Central memory CD8-positive, alpha-beta T cell (primary cell): ENCODE data around the gene MGME1.
A peak's percentile ranks its signal among the peaks of the same experiment; 100 is the strongest.

Experiments
- ATAC-seq: fragments of 150-1000 bp; cut with Tn5 transposase; replicated peaks from 2 replicates; pipeline ENCODE4 v1.10.0; 2022; ENCODE audit warnings: mild to moderate bottlenecking, moderate FRiP score, moderate number of reproducible peaks; ENCODE audit not compliant: poor library complexity, severe bottlenecking; ENCODE audit errors: extremely low read depth
- DNase-seq, 2 donors: peaks; one replicate each; pipeline ENCODE4 v3.0.0; 2021; ENCODE audit warnings: low spot score in 2 of 2
- H3K27ac Mint-ChIP-seq: one replicate; pipeline ENCODE4 v1.8.0; 2022; ENCODE audit warnings: low read depth, mild to moderate bottlenecking, moderate library complexity, mixed read lengths
- H3K27me3 Mint-ChIP-seq: one replicate; pipeline ENCODE4 v1.8.0; 2022; ENCODE audit warnings: mixed read lengths
- H3K36me3 Mint-ChIP-seq: one replicate; pipeline ENCODE4 v1.8.0; 2022; ENCODE audit warnings: mild to moderate bottlenecking, moderate library complexity, mixed read lengths; ENCODE audit not compliant: insufficient read depth
- H3K4me1 Mint-ChIP-seq: one replicate; pipeline ENCODE4 v1.8.0; 2022; ENCODE audit warnings: mixed read lengths
- H3K4me3 Mint-ChIP-seq: one replicate; pipeline ENCODE4 v1.8.0; 2022; ENCODE audit warnings: mild to moderate bottlenecking, moderate library complexity, mixed read lengths
- H3K9me3 Mint-ChIP-seq: one replicate; pipeline ENCODE4 v1.8.0; 2022; ENCODE audit warnings: mixed read lengths

The MGME1 gene

GRCh38 chr20:17934141-17934862 lies 34.5 kb upstream of the MGME1 start:
- Mint-ChIP-seq H3K4me3 (no peak overlapping the region), H3K4me1 (no peaks in the 10 kb centered on the region), H3K27ac (no peak overlapping the region), H3K9me3 (no peaks in the 10 kb centered on the region), H3K27me3 (peaks cover 23% of the 10 kb centered on the region), H3K36me3 (no peaks in the 10 kb centered on the region)
- no peak for ATAC-seq
- DNase-seq: no peak

DNA sequence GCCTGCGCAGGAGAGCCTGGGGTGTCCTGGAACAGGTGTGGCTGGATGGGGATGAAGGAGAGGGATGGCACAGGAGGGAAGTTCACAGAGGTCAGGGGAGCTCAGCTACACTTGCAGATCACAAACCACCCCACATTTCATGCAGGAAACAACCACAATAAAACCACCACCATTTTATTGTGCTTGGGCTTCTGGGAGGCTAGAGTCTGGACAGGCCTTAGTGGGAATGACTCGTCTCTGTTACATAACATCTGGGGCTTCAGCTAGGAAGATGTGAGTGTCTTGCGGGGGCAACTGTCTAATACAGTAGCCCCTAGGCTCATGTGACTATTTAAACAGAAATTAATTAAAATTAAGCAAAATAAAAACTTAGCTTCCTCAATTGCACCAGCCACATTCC lies 33.6 kb upstream of the MGME1 start:
- H3K4me1 Mint-ChIP-seq: peaks cover 6% of the 10 kb centered on the region
- H3K36me3 Mint-ChIP-seq: no peaks in the 10 kb centered on the region
- H3K27me3 Mint-ChIP-seq: peaks cover 15% of the 10 kb centered on the region
- ATAC-seq: no peak
- no peak overlapping the region for H3K4me3 Mint-ChIP-seq
- H3K27ac Mint-ChIP-seq: no peak overlapping the region
- no peaks in the 10 kb centered on the region for H3K9me3 Mint-ChIP-seq
- no peak for DNase-seq

DNA sequence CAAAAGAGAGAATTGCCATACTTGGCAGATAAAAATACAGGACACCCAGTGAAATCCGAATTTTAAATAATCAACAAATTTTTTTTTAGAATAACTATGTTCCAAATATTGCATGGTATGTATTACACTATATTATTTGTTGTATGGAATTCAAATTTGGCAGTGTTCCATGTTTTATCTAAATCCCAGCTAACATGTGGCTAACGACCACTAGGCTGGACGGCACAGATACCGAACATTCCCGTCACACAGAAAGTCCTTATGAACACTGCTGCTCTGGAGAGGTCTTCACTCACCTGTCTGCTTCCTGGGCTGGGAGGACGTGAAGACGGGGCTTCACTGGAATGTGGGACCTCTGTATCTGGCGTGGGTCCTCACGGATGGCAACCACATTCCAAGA lies 33.1 kb upstream of the MGME1 start:
- ATAC-seq: no peak
- Mint-ChIP-seq H3K9me3 (no peaks in the 10 kb centered on the region), H3K27me3 (peaks cover 10% of the 10 kb centered on the region), H3K4me1 (peaks cover 6% of the 10 kb centered on the region), H3K36me3 (peaks cover under 1% of the 10 kb centered on the region), H3K4me3 (no peak overlapping the region), H3K27ac (no peak overlapping the region)
- no peak for DNase-seq

GRCh38 chr20:17936286-17936760 lies 32.5 kb upstream of the MGME1 start:
- DNase-seq (no peak), ATAC-seq (no peak)
- peaks cover 6% of the 10 kb centered on the region for H3K4me1 Mint-ChIP-seq
- peaks cover 4% of the 10 kb centered on the region for H3K36me3 Mint-ChIP-seq
- H3K9me3 Mint-ChIP-seq: no peaks in the 10 kb centered on the region
- peaks cover 10% of the 10 kb centered on the region for H3K27me3 Mint-ChIP-seq
- H3K27ac Mint-ChIP-seq: no peak overlapping the region
- no peak overlapping the region for H3K4me3 Mint-ChIP-seq

GRCh38 chr20:17936761-17937732 lies 31.8 kb upstream of the MGME1 start:
- Mint-ChIP-seq H3K36me3 (peaks cover 10% of the 10 kb centered on the region), H3K27me3 (peaks cover 6% of the 10 kb centered on the region), H3K9me3 (no peaks in the 10 kb centered on the region), H3K27ac (peak overlapping the region; percentile 62), H3K4me3 (no peak overlapping the region), H3K4me1 (peaks cover 6% of the 10 kb centered on the region)
- DNase-seq (no peak), ATAC-seq (no peak)

GRCh38 chr20:17938871-17939619 lies 29.8 kb upstream of the MGME1 start:
- no peaks in the 10 kb centered on the region for H3K27me3 Mint-ChIP-seq
- ATAC-seq (peak; percentile 96), DNase-seq (peak; percentile 26 to 47)
- H3K9me3 Mint-ChIP-seq: no peaks in the 10 kb centered on the region
- no peak overlapping the region for H3K27ac Mint-ChIP-seq
- H3K4me1 Mint-ChIP-seq: peaks cover 6% of the 10 kb centered on the region
- no peak overlapping the region for H3K4me3 Mint-ChIP-seq
- peaks cover 27% of the 10 kb centered on the region for H3K36me3 Mint-ChIP-seq

GRCh38 chr20:17939622-17940223 lies 29.1 kb upstream of the MGME1 start:
- DNase-seq: no peak
- no peaks in the 10 kb centered on the region for H3K9me3 Mint-ChIP-seq
- peaks cover 30% of the 10 kb centered on the region for H3K36me3 Mint-ChIP-seq
- no peak overlapping the region for H3K27ac Mint-ChIP-seq
- H3K4me3 Mint-ChIP-seq: no peak overlapping the region
- H3K4me1 Mint-ChIP-seq: peaks cover 6% of the 10 kb centered on the region
- H3K27me3 Mint-ChIP-seq: no peaks in the 10 kb centered on the region
- peak; percentile 13 for ATAC-seq

DNA sequence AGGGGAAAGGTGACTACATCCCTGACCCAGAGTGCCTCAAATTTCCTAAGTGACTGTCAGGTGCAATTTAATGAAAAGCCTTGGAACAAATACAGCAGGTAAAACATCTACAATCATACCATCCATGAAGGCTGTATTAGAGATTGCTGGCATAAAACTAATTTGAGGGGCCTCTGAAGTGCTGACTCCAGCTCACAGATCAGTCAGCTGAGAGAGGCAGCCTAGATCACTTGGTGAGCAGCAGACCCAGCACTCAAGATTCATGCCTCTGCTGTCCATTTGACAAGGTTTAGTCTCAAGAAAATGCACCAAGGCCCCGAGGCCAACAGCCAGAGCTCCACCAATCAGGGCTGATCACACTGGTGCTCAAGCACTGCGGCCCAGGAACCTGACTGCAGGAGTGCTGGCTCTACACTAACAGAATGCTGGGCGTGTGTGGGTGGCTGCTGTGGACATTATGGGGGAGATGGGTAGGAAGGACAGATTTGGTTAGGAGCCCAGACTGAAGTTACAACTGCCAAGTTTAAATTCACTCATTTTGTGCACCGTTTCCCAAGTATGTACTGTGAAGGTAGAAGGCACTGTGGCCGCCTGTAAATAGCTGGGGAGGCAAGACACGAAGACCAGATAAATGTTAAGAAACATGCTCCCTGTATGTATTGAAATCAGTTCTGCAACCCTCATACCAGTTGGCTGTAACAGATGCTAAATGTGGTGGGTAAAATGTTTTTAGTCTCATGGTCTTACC lies 28.4 kb upstream of the MGME1 start:
- peaks cover 36% of the 10 kb centered on the region for H3K36me3 Mint-ChIP-seq
- DNase-seq (no peak), ATAC-seq (no peak)
- H3K27ac Mint-ChIP-seq: peak overlapping the region; percentile 64
- H3K4me1 Mint-ChIP-seq: peaks cover 6% of the 10 kb centered on the region
- H3K27me3 Mint-ChIP-seq: no peaks in the 10 kb centered on the region
- H3K9me3 Mint-ChIP-seq: no peaks in the 10 kb centered on the region
- no peak overlapping the region for H3K4me3 Mint-ChIP-seq

DNA sequence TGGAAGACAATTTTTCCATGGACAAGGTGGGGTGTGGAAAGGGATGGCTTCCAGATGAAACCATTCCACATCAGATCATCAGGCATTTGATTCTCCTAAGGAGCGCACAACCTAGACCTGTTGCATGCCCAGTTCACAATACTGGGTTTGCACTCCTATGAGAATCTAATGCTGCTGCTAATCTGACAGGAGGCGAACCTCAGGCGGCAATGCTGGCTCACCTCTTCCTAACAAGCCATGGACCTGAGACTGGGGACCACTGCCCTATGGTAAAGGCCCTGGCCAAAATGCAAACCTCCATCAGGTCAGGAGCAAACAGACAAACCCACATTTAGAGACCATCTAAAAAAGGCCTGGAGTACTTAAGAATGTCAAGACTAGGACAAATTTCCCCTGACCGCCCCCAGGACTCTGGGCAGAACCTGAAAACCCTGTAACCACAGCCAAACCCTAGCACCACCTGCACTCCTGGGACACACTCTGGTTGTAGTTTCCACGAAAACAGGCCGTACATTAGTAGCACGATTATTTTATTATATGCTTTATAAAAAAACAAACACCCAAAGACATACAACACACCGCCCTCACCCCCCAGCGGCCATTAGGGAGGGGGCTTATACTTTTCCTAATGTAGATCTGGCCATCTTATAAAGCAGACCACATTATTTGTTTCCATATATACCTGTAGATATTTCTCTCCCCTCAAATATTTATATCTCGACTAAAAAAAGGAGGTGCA lies 27.6 kb upstream of the MGME1 start:
- no peak for DNase-seq
- H3K27me3 Mint-ChIP-seq: no peaks in the 10 kb centered on the region
- H3K4me1 Mint-ChIP-seq: peaks cover 6% of the 10 kb centered on the region
- no peak for ATAC-seq
- H3K9me3 Mint-ChIP-seq: no peaks in the 10 kb centered on the region
- no peak overlapping the region for H3K27ac Mint-ChIP-seq
- no peak overlapping the region for H3K4me3 Mint-ChIP-seq
- peaks cover 41% of the 10 kb centered on the region for H3K36me3 Mint-ChIP-seq

GRCh38 chr20:17941826-17942196 lies 27.0 kb upstream of the MGME1 start:
- ATAC-seq (no peak), DNase-seq (no peak)
- Mint-ChIP-seq H3K27ac (no peak overlapping the region), H3K36me3 (peaks cover 46% of the 10 kb centered on the region), H3K27me3 (no peaks in the 10 kb centered on the region), H3K4me3 (no peak overlapping the region), H3K4me1 (peaks cover 6% of the 10 kb centered on the region), H3K9me3 (no peaks in the 10 kb centered on the region)

DNA sequence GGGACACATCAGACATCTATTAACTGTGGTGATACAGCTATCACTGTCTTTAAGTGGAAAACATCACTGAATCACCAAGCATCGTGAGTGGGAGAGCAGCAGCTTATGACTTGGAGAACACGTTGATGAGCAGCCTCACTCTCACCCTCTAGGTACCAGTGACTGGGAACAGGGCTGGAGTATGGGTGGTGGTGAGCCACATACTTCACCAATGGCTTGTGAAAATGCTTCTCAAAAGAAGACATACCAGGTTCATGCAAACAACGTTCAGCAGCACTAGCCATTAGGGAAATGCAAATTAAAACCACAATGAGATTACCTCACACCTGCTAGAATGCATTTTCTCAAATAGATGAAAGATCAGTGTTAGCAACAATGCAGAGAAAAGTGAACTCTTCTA lies 25.5 kb upstream of the MGME1 start:
- Mint-ChIP-seq H3K36me3 (peaks cover 61% of the 10 kb centered on the region), H3K27ac (no peak overlapping the region), H3K4me1 (peaks cover 6% of the 10 kb centered on the region), H3K4me3 (no peak overlapping the region), H3K9me3 (no peaks in the 10 kb centered on the region), H3K27me3 (no peaks in the 10 kb centered on the region)
- ATAC-seq (no peak), DNase-seq (no peak)
